ENCODE measurements around the gene ARGLU1.

ARGLU1 gene

GRCh38 chr13:106507560-106508274 is 60.2 kb downstream of the ARGLU1 start:
- H3K27me3 ChIP-seq (ENCODE audit: insufficient read depth, poor library complexity, severe bottlenecking): no peaks in the 10 kb centered on the region
- peak overlapping the region; percentile 61 for H3K27ac ChIP-seq (replicated peaks)

GRCh38 chr13:106506286-106506685 is 61.7 kb downstream of the ARGLU1 start:
- H3K27ac ChIP-seq (replicated peaks): no peak overlapping the region
- no peak for TF ChIP-seq GABPA (IDR thresholded peaks at IDR 0.05; ENCODE audit: low read depth)
- TF ChIP-seq REST (IDR thresholded peaks at IDR 0.05; ENCODE audit: insufficient replicate concordance, low read depth): no peak
- no peak for TF ChIP-seq SPI1 (IDR thresholded peaks at IDR 0.05; ENCODE audit: borderline replicate concordance, low read depth)
- TF ChIP-seq POLR2AphosphoS5 (IDR thresholded peaks at IDR 0.05; ENCODE audit: low read depth): no peak
- TF ChIP-seq CTCF (IDR thresholded peaks at IDR 0.05; ENCODE audit: insufficient read depth, low read length): no peak
- no peak overlapping the region for H3K4me3 ChIP-seq (replicated peaks; ENCODE audit: insufficient read depth, low read length)
- H3K27me3 ChIP-seq (ENCODE audit: insufficient read depth, poor library complexity, severe bottlenecking): no peaks in the 10 kb centered on the region
- no peak for DNase-seq (ENCODE audit: low read depth in 1 of 2, low spot score in 1 of 2)

More at GRCh38 chr13:106507560-106508274, 60.2 kb downstream of the ARGLU1 start:
- no peak overlapping the region for H3K4me3 ChIP-seq (replicated peaks; ENCODE audit: insufficient read depth, low read length)
- TF ChIP-seq CTCF (IDR thresholded peaks at IDR 0.05; ENCODE audit: insufficient read depth, low read length) (no peak), POLR2AphosphoS5 (IDR thresholded peaks at IDR 0.05; ENCODE audit: low read depth) (peak; percentile 60), REST (IDR thresholded peaks at IDR 0.05; ENCODE audit: insufficient replicate concordance, low read depth) (no peak), GABPA (IDR thresholded peaks at IDR 0.05; ENCODE audit: low read depth) (0 out of 2 replicates have a peak, but pooled peaks have one; percentile 41), SPI1 (IDR thresholded peaks at IDR 0.05; ENCODE audit: borderline replicate concordance, low read depth) (no peak)
- peak; percentile 76 to 96 for DNase-seq (ENCODE audit: low read depth in 1 of 2, low spot score in 1 of 2)

- H3K27ac ChIP-seq (replicated peaks): no peak overlapping the region
- no peak for TF ChIP-seq CTCF (IDR thresholded peaks at IDR 0.05; ENCODE audit: insufficient read depth, low read length)
- DNase-seq (ENCODE audit: low read depth in 1 of 2, low spot score in 1 of 2): no peak
- H3K4me3 ChIP-seq (replicated peaks; ENCODE audit: insufficient read depth, low read length): no peak overlapping the region
- H3K27me3 ChIP-seq (ENCODE audit: insufficient read depth, poor library complexity, severe bottlenecking): no peaks in the 10 kb centered on the region
Observed at GRCh38 chr13:106505732-106506131, 62.2 kb downstream of the ARGLU1 start.

GRCh38 chr13:106505295-106505694 is 62.6 kb downstream of the ARGLU1 start:
- TF ChIP-seq SPI1 (IDR thresholded peaks at IDR 0.05; ENCODE audit: borderline replicate concordance, low read depth) (no peak), REST (IDR thresholded peaks at IDR 0.05; ENCODE audit: insufficient replicate concordance, low read depth) (no peak)
- DNase-seq (ENCODE audit: low read depth in 1 of 2, low spot score in 1 of 2): no peak
- H3K27me3 ChIP-seq (ENCODE audit: insufficient read depth, poor library complexity, severe bottlenecking): no peaks in the 10 kb centered on the region
- H3K4me3 ChIP-seq (replicated peaks; ENCODE audit: insufficient read depth, low read length): no peak overlapping the region
- no peak overlapping the region for H3K27ac ChIP-seq (replicated peaks)

All from HL-60 (cell line).